H7 (cell line): Measurements from ENCODE around the gene ITPRIP. TPM values are rescaled to one million over a fixed set of nuclear protein-coding genes. Genes with fewer than 3 reads are reported as not detected.

Experiments used
- DNase-seq: peaks from one replicate; pipeline ENCODE4 v3.0.0; 2012
- H3K27me3 ChIP-seq: 2 replicates; pipeline ENCODE4 v1.6.0; 2011; ENCODE audit warnings: mild to moderate bottlenecking, low read length; ENCODE audit not compliant: control insufficient read depth, insufficient read depth
- H3K36me3 ChIP-seq: replicated peaks from 2 replicates; pipeline ENCODE4 v1.5.1; 2011; ENCODE audit warnings: low read length; ENCODE audit not compliant: control insufficient read depth, insufficient read depth
- H3K4me3 ChIP-seq: 2 replicates; pipeline ENCODE4 v1.5.1; 2011; ENCODE audit warnings: low read depth, mild to moderate bottlenecking, control low read depth, low read length, moderate library complexity; ENCODE audit not compliant: insufficient read depth
- total RNA-seq: library from RNA; depleted of rRNA; stranded (reverse); fragments of >200 nt; shearing (Covaris generic); gene quantifications from 2 replicates; pipeline ENCODE4 v1.2.3, GENCODE V29; 2014

Gene ITPRIP
- total RNA-seq, 1 experiment from 2014 or later: 6.9 TPM

- DNase-seq: no peak
- Histone ChIP-seq H3K36me3 (peaks cover 22% of the 10 kb centered on the region), H3K27me3 (no peaks in the 10 kb centered on the region), H3K4me3 (no peak overlapping the region)
Measured at GRCh38 chr10:104314591-104315485, 23.4 kb downstream of the ITPRIP start.

GRCh38 chr10:104311184-104311720, 27.0 kb downstream of the ITPRIP start:
- Histone ChIP-seq H3K27me3 (no peaks in the 10 kb centered on the region), H3K4me3 (no peak overlapping the region), H3K36me3 (peaks cover 22% of the 10 kb centered on the region)
- DNase-seq: peak; percentile 24

GRCh38 chr10:104309980-104310978, 28.0 kb downstream of the ITPRIP start:
- no peaks in the 10 kb centered on the region for H3K27me3 ChIP-seq
- no peak overlapping the region for H3K4me3 ChIP-seq
- peak; percentile 29 for DNase-seq
- peaks cover 22% of the 10 kb centered on the region for H3K36me3 ChIP-seq

- Histone ChIP-seq H3K4me3 (no peak overlapping the region), H3K27me3 (no peaks in the 10 kb centered on the region), H3K36me3 (peaks cover 10% of the 10 kb centered on the region)
- DNase-seq: no peak
Measured at GRCh38 chr10:104308439-104308903, 29.8 kb downstream of the ITPRIP start.

GRCh38 chr10:104307576-104308438, 30.5 kb downstream of the ITPRIP start:
- no peak overlapping the region for H3K4me3 ChIP-seq
- DNase-seq: no peak
- no peaks in the 10 kb centered on the region for H3K27me3 ChIP-seq
- H3K36me3 ChIP-seq: peaks cover 5% of the 10 kb centered on the region; the same call in 1 of the 2 replicates

GRCh38 chr10:104306897-104307296, 31.4 kb downstream of the ITPRIP start:
- peak; percentile 78 for DNase-seq
- H3K36me3 ChIP-seq: peaks cover 2% of the 10 kb centered on the region; the same call in 1 of the 2 replicates
- H3K4me3 ChIP-seq: no peak overlapping the region
- H3K27me3 ChIP-seq: no peaks in the 10 kb centered on the region

- H3K27me3 ChIP-seq: no peaks in the 10 kb centered on the region
- no peak overlapping the region for H3K4me3 ChIP-seq
- no peak for DNase-seq
- H3K36me3 ChIP-seq: peaks cover 3% of the 10 kb centered on the region
Measured at GRCh38 chr10:104304927-104305326, 33.3 kb downstream of the ITPRIP start.

- DNase-seq: no peak
- Histone ChIP-seq H3K4me3 (no peak overlapping the region), H3K36me3 (peaks cover 3% of the 10 kb centered on the region), H3K27me3 (no peaks in the 10 kb centered on the region)
Measured at GRCh38 chr10:104304356-104304745, 33.9 kb downstream of the ITPRIP start.

GRCh38 chr10:104303594-104304355, 34.5 kb downstream of the ITPRIP start:
- DNase-seq: no peak
- no peaks in the 10 kb centered on the region for H3K27me3 ChIP-seq
- no peak overlapping the region for H3K4me3 ChIP-seq
- peaks cover 3% of the 10 kb centered on the region for H3K36me3 ChIP-seq

GRCh38 chr10:104301907-104302690, 36.2 kb downstream of the ITPRIP start:
- H3K4me3 ChIP-seq: no peak overlapping the region
- H3K36me3 ChIP-seq: peaks cover 1% of the 10 kb centered on the region

GRCh38 chr10:104300736-104301292, 37.5 kb downstream of the ITPRIP start:
- Histone ChIP-seq H3K36me3 (peaks cover 1% of the 10 kb centered on the region), H3K27me3 (no peaks in the 10 kb centered on the region), H3K4me3 (no peak overlapping the region)
- no peak for DNase-seq

More at GRCh38 chr10:104301907-104302690, 36.2 kb downstream of the ITPRIP start:
- H3K27me3 ChIP-seq: no peaks in the 10 kb centered on the region
- DNase-seq: no peak

- peaks cover 3% of the 10 kb centered on the region for H3K36me3 ChIP-seq
- no peak overlapping the region for H3K4me3 ChIP-seq
- no peak for DNase-seq
- no peaks in the 10 kb centered on the region; the same call in 1 of the 2 replicates for H3K27me3 ChIP-seq
Measured at GRCh38 chr10:104300002-104300735, 38.1 kb downstream of the ITPRIP start.
